Neural cell (in vitro differentiated cells): ENCODE measurements around the gene USP51.

ENCODE experiments used
- EP300 ChIP-seq: fragments of 450-650 bp; conservative IDR thresholded peaks from 2 replicates; pipeline ENCODE4 v1.6.1; 2014; ENCODE audit warnings: antibody characterized with exemption, mild to moderate bottlenecking, moderate library complexity; ENCODE audit not compliant: poor library complexity, severe bottlenecking
- MXI1 ChIP-seq: fragments of 450-650 bp; conservative IDR thresholded peaks from 2 replicates; pipeline ENCODE4 v1.6.1; 2014; ENCODE audit warnings: antibody characterized with exemption, mild to moderate bottlenecking; ENCODE audit not compliant: poor library complexity, severe bottlenecking
- TF ChIP-seq, protein P1 (sequence below): fragments of 450-650 bp; IDR thresholded peaks from 2 replicates; pipeline ENCODE4 v1.5.1; 2014; ENCODE audit warnings: antibody characterized with exemption, mild to moderate bottlenecking, moderate library complexity; ENCODE audit not compliant: poor library complexity, severe bottlenecking
- TF ChIP-seq, protein P2 (sequence below): IDR thresholded peaks from 2 replicates; pipeline ENCODE4 v1.6.1; 2012; ENCODE audit warnings: borderline replicate concordance

DNA sequence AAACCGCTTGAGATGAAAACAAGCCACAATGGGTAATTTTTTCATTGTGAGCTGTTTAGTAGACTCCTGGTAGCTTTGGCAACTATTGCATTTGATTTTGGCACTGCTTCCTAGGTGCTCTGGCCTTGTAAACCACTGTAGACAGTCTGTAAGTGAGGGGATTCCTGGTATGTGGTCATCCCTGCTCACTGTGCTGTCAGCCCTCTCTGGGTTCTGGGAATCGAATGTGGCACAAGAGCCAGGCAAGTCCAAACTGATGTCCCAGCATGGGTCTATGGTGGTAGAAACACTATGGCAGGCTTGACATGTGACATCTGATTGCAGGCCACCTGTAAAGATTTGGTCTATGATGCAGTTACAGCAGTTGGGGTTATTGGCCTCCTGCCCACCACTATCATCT, 2.5 kb downstream of the USP51 start:
- TF ChIP-seq, protein P1, sequence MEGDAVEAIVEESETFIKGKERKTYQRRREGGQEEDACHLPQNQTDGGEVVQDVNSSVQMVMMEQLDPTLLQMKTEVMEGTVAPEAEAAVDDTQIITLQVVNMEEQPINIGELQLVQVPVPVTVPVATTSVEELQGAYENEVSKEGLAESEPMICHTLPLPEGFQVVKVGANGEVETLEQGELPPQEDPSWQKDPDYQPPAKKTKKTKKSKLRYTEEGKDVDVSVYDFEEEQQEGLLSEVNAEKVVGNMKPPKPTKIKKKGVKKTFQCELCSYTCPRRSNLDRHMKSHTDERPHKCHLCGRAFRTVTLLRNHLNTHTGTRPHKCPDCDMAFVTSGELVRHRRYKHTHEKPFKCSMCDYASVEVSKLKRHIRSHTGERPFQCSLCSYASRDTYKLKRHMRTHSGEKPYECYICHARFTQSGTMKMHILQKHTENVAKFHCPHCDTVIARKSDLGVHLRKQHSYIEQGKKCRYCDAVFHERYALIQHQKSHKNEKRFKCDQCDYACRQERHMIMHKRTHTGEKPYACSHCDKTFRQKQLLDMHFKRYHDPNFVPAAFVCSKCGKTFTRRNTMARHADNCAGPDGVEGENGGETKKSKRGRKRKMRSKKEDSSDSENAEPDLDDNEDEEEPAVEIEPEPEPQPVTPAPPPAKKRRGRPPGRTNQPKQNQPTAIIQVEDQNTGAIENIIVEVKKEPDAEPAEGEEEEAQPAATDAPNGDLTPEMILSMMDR = no peak
- no peak for TF ChIP-seq EP300
- TF ChIP-seq, protein P2, sequence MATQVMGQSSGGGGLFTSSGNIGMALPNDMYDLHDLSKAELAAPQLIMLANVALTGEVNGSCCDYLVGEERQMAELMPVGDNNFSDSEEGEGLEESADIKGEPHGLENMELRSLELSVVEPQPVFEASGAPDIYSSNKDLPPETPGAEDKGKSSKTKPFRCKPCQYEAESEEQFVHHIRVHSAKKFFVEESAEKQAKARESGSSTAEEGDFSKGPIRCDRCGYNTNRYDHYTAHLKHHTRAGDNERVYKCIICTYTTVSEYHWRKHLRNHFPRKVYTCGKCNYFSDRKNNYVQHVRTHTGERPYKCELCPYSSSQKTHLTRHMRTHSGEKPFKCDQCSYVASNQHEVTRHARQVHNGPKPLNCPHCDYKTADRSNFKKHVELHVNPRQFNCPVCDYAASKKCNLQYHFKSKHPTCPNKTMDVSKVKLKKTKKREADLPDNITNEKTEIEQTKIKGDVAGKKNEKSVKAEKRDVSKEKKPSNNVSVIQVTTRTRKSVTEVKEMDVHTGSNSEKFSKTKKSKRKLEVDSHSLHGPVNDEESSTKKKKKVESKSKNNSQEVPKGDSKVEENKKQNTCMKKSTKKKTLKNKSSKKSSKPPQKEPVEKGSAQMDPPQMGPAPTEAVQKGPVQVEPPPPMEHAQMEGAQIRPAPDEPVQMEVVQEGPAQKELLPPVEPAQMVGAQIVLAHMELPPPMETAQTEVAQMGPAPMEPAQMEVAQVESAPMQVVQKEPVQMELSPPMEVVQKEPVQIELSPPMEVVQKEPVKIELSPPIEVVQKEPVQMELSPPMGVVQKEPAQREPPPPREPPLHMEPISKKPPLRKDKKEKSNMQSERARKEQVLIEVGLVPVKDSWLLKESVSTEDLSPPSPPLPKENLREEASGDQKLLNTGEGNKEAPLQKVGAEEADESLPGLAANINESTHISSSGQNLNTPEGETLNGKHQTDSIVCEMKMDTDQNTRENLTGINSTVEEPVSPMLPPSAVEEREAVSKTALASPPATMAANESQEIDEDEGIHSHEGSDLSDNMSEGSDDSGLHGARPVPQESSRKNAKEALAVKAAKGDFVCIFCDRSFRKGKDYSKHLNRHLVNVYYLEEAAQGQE = no peak
- TF ChIP-seq MXI1 = no peak
